Vagina (tissue), 2 donors: Measurements from ENCODE around the gene FAM156B.
"Not testable (repeated sequence)": the region's sequence is repeated elsewhere in the genome, so short reads cannot be mapped to it uniquely, and the experiment has no call there.

Experiments used
- POLR2AphosphoS5 ChIP-seq, 2 donors: sonication (generic); formaldehyde crosslinking; IDR thresholded peaks; one replicate each; pipeline ENCODE4 v1.9.0; 2017; ENCODE audit warnings: antibody characterized with exemption in 2 of 2, mild to moderate bottlenecking in 2 of 2, low read depth in 1 of 2; ENCODE audit not compliant: insufficient read depth in 1 of 2
- TF ChIP-seq, protein P1 (sequence below), 3 experiments: fragments of 450-650 bp in 2 of 3; fragments of 200-600 bp in 1 of 3; sonication (generic) in 1 of 3; IDR thresholded peaks; one replicate each; pipeline ENCODE4 v1.5.1; 2017 to 2019; ENCODE audit warnings: antibody characterized with exemption in 3 of 3, mild to moderate bottlenecking in 2 of 3, moderate library complexity in 2 of 3

DNA sequence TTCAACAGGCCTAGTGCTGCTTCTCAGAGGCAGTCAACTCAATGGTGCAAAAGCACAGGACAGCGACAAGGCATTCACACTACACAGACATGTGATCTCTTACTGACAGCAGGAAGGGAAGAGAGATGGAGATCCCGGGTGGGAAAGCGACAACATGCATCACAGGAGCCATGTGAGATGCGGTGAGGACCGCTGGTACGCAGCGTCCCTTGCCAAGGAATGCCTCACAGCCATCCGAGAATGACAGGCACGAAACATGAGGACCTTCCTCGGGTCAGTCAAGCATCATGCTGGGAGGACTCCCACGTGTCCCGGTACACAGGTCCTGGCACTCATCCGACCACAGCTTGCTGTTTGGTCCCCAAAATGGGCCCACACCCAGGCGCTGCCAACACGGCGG is 50.4 kb downstream of the FAM156B start:
- TF ChIP-seq, protein P1, sequence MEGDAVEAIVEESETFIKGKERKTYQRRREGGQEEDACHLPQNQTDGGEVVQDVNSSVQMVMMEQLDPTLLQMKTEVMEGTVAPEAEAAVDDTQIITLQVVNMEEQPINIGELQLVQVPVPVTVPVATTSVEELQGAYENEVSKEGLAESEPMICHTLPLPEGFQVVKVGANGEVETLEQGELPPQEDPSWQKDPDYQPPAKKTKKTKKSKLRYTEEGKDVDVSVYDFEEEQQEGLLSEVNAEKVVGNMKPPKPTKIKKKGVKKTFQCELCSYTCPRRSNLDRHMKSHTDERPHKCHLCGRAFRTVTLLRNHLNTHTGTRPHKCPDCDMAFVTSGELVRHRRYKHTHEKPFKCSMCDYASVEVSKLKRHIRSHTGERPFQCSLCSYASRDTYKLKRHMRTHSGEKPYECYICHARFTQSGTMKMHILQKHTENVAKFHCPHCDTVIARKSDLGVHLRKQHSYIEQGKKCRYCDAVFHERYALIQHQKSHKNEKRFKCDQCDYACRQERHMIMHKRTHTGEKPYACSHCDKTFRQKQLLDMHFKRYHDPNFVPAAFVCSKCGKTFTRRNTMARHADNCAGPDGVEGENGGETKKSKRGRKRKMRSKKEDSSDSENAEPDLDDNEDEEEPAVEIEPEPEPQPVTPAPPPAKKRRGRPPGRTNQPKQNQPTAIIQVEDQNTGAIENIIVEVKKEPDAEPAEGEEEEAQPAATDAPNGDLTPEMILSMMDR (IDR thresholded peaks at IDR 0.05), result not testable (repeated sequence)
- not testable (repeated sequence) for TF ChIP-seq POLR2AphosphoS5 (IDR thresholded peaks at IDR 0.05; ENCODE audit: insufficient read depth in 1 of 2, low read depth in 1 of 2)
